ENCODE data around the gene CAMKMT.

The CAMKMT gene

DNA sequence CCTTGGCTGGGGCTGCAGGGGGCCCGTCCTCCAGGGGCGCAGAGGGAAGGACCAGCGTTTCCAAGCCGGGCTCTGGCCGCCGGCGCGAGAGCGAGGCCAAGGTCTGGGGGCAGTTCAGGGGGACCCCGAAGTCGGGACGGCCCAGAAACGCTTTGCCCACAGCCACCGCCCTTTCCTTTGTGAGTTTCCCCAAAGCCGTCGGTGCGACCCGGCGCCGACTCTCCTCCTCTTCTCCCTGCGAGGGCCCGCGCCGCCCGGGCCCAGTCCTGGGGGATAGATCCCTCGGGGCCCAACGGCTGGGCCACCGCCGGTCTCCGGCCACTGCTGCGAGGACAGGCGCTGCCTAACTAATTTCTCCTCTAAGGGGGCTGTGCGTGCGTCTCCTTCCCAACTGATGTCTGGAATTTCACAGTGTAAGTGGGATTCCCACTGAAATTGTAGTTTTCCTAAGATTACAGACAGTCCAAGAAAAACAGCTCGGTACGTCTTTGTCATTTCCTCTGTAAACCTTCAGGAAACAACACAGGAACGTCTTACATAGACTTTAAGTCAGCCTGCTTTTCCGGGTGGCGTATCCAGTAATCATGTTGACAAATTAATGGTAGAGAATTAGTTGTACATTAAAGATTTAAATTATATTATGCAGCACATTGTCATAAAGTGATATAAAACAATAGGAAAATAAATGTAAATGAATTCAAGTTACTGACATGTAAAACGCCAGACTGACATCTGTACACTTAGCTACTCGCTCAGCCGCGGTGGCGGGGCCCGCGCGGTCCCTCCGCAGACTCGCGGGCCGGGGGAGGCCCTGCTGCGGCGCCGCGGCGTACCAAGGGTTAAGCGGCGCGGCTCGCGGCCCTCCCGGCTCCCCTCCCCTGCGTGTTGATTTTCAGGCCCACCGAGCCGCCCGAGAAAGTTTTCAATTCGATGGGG lies 440.4 kb downstream of the CAMKMT start:
- no peak for DNase-seq (ENCODE audit: low read depth)

DNA sequence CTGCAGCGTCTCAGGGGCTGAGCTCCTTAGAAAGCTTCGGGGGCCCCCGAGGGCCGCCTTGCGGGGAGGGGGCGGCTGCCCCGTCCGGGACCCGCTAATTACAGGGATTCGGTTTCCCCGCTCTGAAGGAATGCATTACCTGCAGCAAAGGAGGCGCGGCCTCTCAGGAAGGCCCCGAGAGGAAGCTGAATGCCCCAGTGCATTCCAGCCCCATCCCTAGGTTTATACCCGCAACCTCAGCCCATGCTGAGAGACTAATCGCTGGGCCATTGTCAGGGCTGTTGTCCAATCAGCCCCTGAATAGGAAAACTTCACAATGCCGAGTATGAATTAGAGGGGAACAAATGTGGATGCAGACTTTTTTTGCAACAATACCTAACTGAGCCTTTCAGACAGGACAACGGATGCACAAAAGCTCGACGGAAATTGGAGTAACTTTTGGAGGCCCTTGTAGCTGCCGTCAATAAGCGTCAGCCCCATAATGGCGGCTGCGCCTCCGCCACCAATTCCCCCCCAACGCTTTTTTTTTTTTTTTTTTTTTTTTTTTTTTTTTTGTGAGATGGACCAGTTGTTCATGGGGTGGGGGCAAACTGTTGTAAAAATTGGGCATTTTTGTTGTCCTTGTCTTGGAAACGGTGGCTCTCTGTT lies 441.2 kb downstream of the CAMKMT start:
- no peak for DNase-seq (ENCODE audit: low read depth)

DNA sequence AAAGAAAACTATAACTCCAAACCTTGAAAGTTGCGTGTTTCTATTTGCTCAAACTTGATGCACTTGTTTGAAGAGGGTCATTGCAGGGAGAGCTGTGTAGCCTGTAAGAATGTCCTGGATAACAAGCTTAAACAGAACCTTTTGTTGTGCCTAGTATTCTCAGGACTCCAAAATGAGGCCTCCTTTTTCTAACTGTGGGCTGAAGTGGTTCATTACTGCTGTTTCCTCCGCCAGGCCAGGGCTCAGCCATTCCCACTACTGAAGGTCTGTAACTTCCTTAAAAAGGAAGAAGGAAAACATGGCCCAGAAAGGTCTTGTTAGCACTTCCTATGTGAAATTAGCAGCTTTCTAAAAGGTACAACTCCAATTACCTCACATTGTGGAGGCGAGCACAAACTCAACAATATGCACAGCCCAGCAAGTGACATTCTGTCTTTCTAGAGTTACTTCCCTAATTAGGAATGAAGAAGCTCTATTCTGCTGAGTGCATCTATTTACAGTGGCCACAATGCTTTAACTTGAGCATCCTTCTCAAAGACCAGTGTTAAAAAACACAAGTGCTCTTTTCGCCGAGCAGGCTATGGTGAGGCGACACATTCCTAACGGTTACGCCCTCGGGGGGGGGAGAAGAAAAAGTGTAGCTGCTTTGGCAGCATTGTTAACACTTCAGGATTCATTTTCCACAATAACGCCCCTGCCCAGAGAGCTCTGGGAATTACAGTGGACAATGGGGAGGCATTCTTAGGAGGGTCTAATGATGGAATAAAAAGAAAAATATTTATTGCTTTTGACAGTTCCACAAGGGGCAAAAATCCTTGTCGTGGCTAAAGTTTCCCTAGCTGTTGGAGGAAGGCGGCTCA lies 442.9 kb downstream of the CAMKMT start:
- no peak for DNase-seq (ENCODE audit: low read depth)

- no peak for DNase-seq (ENCODE audit: low read depth)
Measured at GRCh38 chr2:44805401-44806235, 443.9 kb downstream of the CAMKMT start.

DNA sequence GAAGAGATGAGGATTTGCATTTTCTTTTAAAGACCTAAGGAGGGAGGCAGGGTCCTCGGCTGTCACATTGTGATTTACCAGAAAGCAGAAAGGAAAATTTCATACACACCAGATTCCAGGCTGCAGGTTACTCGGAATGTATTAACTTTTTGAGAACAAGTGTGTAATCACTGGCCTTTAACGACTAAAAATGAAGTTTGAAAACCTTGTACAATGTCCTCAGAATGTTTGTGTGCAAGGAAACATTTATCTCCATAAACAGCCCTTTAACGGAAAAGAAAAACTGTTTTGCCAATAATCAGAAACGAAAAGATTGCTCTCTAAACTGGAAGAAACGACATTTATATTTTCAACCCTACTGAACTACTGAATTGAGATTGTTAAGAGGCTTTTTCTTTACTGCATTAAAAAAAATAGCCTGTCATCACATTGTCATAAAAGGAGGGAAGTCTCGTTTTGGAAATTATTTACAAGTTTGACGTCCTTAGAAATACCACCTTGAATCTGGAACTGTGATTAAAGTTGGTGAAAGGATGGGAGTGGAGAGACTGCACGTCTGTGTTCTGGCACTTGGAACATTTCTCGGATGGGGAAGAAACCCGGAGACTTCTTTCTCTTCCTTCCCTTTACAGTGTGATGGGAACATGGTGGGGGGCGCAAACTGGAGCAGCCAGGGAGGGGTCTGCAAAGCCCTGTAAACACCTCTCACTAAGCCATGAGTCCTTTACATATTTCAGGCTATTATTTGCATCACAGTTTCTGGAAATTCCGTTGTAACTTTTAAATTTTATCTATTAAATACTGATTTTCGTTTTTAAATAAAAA lies 445.7 kb downstream of the CAMKMT start:
- DNase-seq (ENCODE audit: low read depth) = no peak

DNA sequence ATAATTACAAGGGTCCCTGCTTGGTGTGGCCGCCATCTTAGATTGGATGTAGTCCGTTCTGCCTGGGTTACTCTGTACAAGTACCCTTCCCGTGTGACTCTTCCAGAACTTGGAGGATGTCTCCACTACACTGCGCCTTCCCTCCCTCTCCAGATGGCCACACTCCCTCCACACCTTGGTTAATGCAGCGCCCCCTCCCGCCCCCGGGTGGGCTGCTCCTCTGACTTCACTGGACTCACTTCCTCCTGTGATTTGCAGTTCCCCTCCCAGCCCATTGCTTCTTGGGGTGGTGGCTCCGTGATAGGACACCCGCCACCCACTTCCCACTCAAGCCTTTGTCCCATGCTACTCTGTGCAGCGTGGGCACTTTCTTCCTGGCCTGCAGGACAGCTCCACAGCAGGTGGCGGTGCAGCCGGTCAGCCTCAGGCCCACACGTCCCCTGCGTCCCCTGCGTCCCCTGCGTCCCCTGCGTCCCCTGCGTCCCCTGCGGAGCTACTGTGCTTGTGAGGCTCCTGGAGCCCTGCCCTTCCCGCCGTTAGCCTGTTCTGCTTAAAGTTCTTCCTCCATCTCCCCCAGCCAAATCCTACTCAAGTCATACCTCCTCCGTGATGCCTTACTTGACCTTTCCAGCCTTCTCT lies 449.3 kb downstream of the CAMKMT start:
- DNase-seq (ENCODE audit: low read depth) = no peak

DNA sequence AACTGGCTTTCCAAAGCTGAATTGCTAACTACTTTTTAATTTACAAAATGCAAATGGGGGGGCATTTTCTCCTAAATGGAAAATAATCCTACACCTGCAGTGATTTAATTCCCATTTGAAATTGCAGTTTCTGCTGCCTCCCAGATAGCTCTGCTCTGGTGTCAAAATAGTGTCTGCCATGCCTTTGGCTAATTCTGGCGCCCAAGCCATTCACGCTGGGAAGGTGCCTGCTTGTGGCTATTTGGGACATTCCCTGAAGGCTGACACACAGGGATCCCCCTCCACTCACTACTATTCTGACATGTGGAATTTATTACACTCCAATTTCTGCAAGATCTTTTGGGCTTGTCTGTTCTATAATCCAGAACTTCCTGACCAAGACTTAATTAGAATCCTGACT lies 451.4 kb downstream of the CAMKMT start:
- DNase-seq (ENCODE audit: low read depth) = no peak

GRCh38 chr2:44813658-44814057 lies 451.9 kb downstream of the CAMKMT start:
- DNase-seq (ENCODE audit: low read depth) = no peak

GRCh38 chr2:44817256-44817655 lies 455.5 kb downstream of the CAMKMT start:
- no peak for DNase-seq (ENCODE audit: low read depth)

DNA sequence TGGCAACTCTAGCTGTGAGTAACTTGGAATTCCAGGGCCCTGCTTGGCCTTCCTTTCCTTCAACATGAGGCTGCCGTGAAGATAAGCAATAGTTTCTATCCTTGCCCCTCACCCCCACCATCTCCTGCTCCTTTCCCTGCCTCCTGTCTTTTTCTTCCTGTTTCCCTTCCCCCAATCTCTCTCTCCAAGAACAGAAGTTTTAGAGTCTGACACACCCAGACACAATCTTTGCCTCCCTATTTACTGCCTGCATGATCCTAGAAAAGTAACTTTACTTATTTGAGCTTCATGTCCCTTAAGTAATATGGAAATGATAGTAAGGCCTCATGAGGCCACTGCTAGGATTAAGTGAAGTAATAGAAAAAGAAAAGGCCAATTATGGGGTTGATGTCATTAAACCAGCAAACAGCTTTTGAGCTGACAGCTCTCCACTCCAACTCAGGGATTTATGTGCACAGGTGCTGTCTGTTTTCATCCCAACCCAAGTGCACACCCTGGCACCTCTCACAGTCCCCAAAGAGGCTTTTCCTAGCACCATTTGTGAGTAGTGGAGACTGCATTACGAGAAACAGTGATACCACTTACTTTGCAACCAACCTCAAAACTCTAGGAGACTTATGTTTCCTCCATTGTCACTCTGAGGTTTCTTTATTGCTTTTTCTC lies 456.1 kb downstream of the CAMKMT start:
- DNase-seq (ENCODE audit: low read depth) = no peak

DNA sequence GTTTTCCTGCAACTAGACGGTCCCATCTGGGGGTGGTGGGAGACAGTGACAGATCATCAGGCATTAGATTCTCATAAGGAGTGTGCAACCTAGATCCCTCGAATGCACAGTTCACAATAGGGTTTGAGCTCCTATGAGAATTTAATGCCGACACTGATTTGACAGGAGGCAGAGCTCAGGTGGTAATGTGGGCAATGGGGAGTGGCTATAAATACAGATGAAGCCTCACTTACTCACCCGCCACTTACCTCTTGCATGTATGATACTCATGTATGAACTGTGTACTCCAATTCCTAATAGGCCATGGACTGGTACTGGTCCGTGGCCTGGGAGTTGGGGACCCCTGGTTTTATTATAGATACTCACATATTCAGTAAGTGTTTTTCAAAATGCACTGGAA lies 457.3 kb downstream of the CAMKMT start:
- DNase-seq (ENCODE audit: low read depth) = no peak

DNA sequence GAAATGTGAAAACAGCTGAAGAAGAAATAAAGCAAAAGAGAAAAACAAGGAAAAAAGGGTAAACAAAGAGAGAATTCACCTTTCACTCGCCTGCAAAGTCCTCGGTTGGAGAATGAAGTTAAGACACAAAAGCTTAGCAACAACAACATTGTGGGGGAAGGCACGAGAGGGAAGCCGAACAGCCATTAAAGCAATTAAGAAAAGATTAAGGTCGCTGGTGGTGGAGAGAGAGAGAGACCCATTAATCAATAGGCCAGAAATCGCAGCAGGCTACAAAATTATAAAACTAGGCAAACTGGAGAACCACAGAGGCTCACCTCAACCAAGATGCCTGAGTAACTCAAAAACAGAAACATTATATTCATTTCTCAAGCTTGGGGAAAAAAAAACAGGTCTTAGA lies 459.8 kb downstream of the CAMKMT start:
- DNase-seq (ENCODE audit: low read depth) = no peak

- DNase-seq (ENCODE audit: low read depth) = no peak
Measured at GRCh38 chr2:44822174-44822573, 460.4 kb downstream of the CAMKMT start.

All from stimulated activated CD8-positive, alpha-beta memory T cell treated with anti-CD3 and anti-CD28 coated beads, Interleukin-12 subunit alpha, Interleukin-12 subunit beta, amount 100 ng/mL, for 4 hours (primary cell).